ENCODE results near the gene KRTAP13-1. TPM values are rescaled to one million over a fixed set of nuclear protein-coding genes. Genes with fewer than 3 reads are reported as not detected.

Gene KRTAP13-1
- total and polyA plus RNA-seq, 2 of the 8 experiments (the other 6 are each of a cell fraction or from before 2014, with no cell fraction given), result not detected

GRCh38 chr21:30351534-30351933, 44.3 kb upstream of the KRTAP13-1 start:
- no peaks in the 10 kb centered on the region for H3K27me3 ChIP-seq (replicated peaks in 1 of 4; ENCODE audit: control insufficient read depth in 3 of 4, extremely low read depth in 1 of 4, insufficient read depth in 3 of 4, low read length in 3 of 4)
- no peak overlapping the region for H3K4me3 ChIP-seq (ENCODE audit: extremely low read depth in 1 of 4, insufficient read depth in 2 of 4, low read depth in 3 of 4, low read length in 4 of 4)
- H3K27ac ChIP-seq (ENCODE audit: low read depth, low read length), result no peak overlapping the region
- no peak overlapping the region for H3K14ac ChIP-seq (ENCODE audit: insufficient read length)
- DNase-seq (ENCODE audit: low read depth in 1 of 2, low spot score in 2 of 2) (no peak), FAIRE-seq (no peak)
- no peak overlapping the region for H2BK120ac ChIP-seq (replicated peaks; ENCODE audit: low read depth, low read length)
- no peak overlapping the region for H2BK20ac ChIP-seq (ENCODE audit: low read length)
- no peaks in the 10 kb centered on the region for H3K23me2 ChIP-seq (ENCODE audit: low read depth, low read length)
- H4K5ac ChIP-seq (ENCODE audit: insufficient read length, low read depth, low read length), result no peak overlapping the region
- H3K4me2 ChIP-seq (ENCODE audit: insufficient read depth in 1 of 2, low read depth in 2 of 2, low read length in 2 of 2), result no peak overlapping the region
- H3K4me1 ChIP-seq (replicated peaks in 1 of 4; ENCODE audit: control insufficient read depth in 3 of 4, insufficient read depth in 4 of 4, low read length in 3 of 4), result peaks cover 0 to 2% (median 0%) of the 10 kb centered on the region in 4 experiments; a peak in 2 of 7 replicates
- WGBS, 2 experiments (ENCODE audit: extremely low coverage in 1 of 2, insufficient coverage in 1 of 2, insufficient read length in 1 of 2, insufficient replicate concordance in 2 of 2, low coverage in 1 of 2, low lambda C conversion rate in 2 of 2, missing lambda C conversion rate in 1 of 2), result 90% methylated on average over 1 of the region's 1 CpG; no CpG with 5 or more reads in 1 of the 2 experiments
- no peak overlapping the region for H2BK15ac ChIP-seq (ENCODE audit: low read length)
- TF ChIP-seq CTBP2 (IDR thresholded peaks at IDR 0.05; ENCODE audit: borderline replicate concordance, insufficient read depth, insufficient read length, low read length), result no peak
- no peak for TF ChIP-seq SUZ12 (IDR thresholded peaks at IDR 0.05; ENCODE audit: low read length)
- TF ChIP-seq MAX (IDR thresholded peaks at IDR 0.05), result no peak
- no peak overlapping the region for H2AK5ac ChIP-seq (ENCODE audit: low read depth, low read length)
- H2AFZ ChIP-seq (ENCODE audit: low read length), result no peak overlapping the region
- ChIA-PET CTCF (ENCODE audit: partially characterized antibody) (interaction anchor here (0.9 to 1.3 kb wide), 3 partner anchors 9 to 26 kb away, joined by 3 read pairs; no protein-coding TSS in a partner anchor), POLR2A (ENCODE audit: partially characterized antibody) (no interaction called here)
- no peaks in the 10 kb centered on the region for H3K9me3 ChIP-seq (ENCODE audit: insufficient read depth in 2 of 2, low read depth in 1 of 2, low read length in 1 of 2)
- no peak overlapping the region for H4K91ac ChIP-seq (replicated peaks; ENCODE audit: insufficient read length, low read length)
- H4K20me1 ChIP-seq (replicated peaks in 1 of 2; ENCODE audit: control insufficient read depth in 1 of 2, insufficient read depth in 2 of 2, low read length in 2 of 2), result no peaks in the 10 kb centered on the region
- no peak overlapping the region for H4K8ac ChIP-seq (ENCODE audit: extremely low read depth, insufficient read depth, low read length)
- no peaks in the 10 kb centered on the region for H3K79me1 ChIP-seq (ENCODE audit: low read depth, low read length)
- H3K9ac ChIP-seq (replicated peaks in 1 of 4; ENCODE audit: extremely low read depth in 1 of 4, low read depth in 3 of 4, low read length in 3 of 4), result no peak overlapping the region
- no peak overlapping the region for H2BK12ac ChIP-seq (ENCODE audit: low read depth, low read length)
- H3K4ac ChIP-seq (replicated peaks; ENCODE audit: insufficient read length, low read depth, low read length), result no peak overlapping the region
- no peak overlapping the region for H2BK5ac ChIP-seq (ENCODE audit: low read depth, low read length)
- H3K56ac ChIP-seq (replicated peaks; ENCODE audit: insufficient read length, low read depth, low read length), result no peak overlapping the region
- H3K79me2 ChIP-seq (ENCODE audit: control insufficient read depth in 1 of 2, insufficient read depth in 2 of 2, low read length in 2 of 2), result no peaks in the 10 kb centered on the region
- H3K36me3 ChIP-seq (ENCODE audit: control insufficient read depth in 2 of 4, insufficient read depth in 4 of 4, low read length in 3 of 4), result no peaks in the 10 kb centered on the region
- H3K23ac ChIP-seq (ENCODE audit: insufficient read length), result no peak overlapping the region
- H3K18ac ChIP-seq (ENCODE audit: extremely low read depth, low read length), result no peak overlapping the region
